ENCODE data around the gene COX19. TPM values are rescaled to one million over a fixed set of nuclear protein-coding genes. Genes with fewer than 3 reads are reported as not detected.

COX19 gene
- total RNA-seq, 1 experiment from 2014 or later, result 4.4 TPM

DNA sequence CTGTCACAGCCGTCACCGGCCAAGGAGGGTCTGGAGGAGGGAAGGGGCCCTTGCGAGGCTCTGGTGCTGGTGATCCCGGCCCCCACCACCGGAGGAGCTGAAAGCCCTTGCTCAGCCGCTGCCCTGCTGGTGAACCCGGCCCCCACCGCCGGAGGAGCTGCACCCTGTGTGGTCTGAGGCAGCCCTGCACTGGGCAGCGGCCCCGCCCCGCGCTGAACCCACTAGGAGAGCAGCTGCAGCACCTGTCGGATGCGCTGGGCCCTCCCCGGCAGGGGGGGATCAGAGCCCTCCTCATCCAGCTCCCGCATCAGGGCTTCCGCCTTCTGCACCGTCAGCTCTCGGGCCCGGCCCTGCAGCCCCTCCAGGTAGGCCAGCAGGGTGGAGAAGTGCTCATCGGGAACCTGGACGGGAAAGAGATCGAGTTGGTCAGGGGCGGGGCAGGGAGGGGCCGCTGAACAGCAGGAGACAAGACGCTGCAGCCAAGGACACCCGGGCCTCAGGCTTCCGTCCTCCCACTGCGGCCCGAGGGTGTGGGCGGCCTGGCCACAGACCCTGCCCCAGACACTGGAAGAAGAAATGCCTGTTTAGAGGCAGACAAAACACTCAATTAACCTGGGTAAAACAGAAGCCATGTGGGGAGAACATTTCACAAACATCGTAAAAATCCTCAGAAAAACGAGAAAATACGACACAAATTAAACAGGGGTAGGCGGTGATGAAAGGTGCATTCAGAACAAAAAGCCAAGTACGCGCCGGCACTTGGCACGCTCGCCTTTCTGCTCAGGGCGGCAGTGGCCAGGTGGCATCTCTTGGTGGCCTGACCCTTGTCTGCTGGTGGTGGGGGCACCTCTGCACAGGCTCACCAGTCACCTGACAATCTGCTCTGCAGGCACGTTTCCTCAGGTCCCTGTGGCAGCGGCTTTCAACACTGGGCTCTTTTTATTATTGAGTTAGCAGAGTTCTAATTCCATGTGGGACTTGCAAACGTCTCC is 22.4 kb upstream of the COX19 start:
- Histone ChIP-seq H3K36me3 (no peaks in the 10 kb centered on the region; the same call in 1 of the 2 replicates), H3K27me3 (no peaks in the 10 kb centered on the region), H3K4me3 (no peak overlapping the region), H3K9me3 (no peaks in the 10 kb centered on the region)
- DNase-seq, result no peak

DNA sequence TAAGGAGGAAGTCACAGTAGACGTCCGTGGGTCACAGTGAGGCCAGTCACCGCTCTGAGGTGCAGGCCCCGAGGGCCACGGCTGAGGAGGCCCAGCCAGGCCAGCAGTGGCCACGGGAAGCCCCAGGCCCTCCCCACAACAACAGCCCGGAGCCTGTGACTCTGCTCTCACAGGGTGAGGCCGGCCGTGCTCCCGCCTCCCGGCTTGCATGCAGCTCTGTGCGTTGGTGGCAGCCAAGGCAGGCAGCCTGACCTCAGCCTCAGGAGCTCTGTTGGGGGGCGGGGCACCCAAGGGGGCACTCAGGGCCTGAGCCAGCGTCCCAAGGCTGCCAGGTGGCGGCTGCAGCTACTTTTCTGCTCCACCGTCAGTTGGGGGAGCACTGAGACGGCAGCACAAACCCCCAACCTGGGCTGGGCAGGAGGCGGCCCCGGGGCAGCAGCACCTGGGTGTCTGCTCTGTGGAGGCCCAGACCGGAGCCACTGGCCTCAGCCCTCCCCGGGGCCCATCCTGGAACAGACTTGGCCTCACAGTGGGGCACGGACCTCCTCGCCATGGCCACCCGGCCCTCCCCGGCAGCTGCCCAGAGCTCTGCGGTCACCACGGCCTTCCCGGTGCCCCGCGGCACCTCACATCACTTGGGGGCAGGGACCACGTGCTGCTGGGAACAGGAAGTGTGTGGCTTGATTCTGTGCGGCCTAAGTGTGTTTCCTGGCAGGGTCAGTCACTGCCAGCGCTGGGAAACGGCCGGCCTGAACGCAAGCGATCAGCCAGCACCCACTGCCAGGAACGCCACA is 20.9 kb upstream of the COX19 start:
- Histone ChIP-seq H3K36me3 (no peaks in the 10 kb centered on the region; the same call in 1 of the 2 replicates), H3K27me3 (no peaks in the 10 kb centered on the region), H3K9me3 (no peaks in the 10 kb centered on the region), H3K4me3 (no peak overlapping the region)
- no peak for DNase-seq

DNA sequence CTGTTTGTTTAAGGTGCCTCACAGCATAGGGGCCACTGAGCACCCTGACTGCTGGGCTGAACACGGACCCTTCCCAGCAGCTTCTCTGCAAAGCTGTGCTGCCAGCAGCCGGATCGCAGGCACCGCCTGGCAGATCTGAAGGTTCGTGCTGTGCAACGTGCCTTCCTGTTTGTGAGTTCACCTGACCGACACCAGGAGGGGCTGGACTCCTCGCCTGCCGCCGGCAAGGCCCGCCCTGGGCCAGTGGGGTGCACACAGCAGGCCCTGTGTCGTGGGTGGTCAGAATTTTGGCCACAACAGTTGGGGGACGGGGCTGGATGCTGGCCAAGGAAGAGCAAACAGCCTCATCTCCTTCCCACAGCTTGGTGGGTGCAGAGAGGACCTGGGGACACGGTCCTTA is 20.2 kb upstream of the COX19 start:
- no peaks in the 10 kb centered on the region for H3K27me3 ChIP-seq
- no peaks in the 10 kb centered on the region for H3K9me3 ChIP-seq
- no peaks in the 10 kb centered on the region; the same call in 1 of the 2 replicates for H3K36me3 ChIP-seq
- H3K4me3 ChIP-seq, result no peak overlapping the region
- DNase-seq, result no peak

DNA sequence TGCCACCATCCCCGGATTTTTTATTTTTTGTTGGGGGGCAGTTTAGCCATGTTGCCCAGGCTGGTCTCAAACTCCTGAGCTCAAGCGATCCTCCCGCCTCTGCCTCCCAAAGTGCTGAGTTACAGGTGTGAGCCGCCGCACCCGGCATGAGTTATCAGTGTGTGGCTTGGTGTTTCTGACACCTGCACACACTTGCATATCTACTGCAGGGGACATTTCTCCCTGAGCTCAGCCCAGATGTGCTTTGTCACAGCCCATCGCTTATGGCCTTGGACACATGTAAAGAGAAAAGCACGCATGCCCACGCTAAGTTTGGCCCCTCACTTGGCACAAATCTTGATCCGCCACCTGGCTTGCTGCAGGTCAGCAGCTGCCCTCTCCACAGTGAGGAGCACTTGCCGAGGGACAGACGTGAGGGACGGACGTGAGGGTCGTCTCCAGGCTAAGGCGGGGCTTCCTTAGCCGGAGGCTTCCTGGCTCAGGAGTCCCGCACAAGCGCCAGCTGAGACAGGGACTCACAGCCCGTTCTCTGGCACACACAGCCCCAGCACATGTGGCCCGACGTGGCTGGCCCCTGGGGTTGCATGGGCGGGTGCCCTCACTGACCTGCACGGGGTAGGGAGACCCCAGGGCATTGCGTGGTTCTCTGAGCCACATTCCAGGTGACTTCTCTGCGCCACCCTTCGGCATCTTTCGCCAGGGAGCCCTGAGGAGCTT is 19.4 kb upstream of the COX19 start:
- no peak for DNase-seq
- no peak overlapping the region for H3K4me3 ChIP-seq
- H3K27me3 ChIP-seq, result no peaks in the 10 kb centered on the region
- no peaks in the 10 kb centered on the region; the same call in 1 of the 2 replicates for H3K36me3 ChIP-seq
- H3K9me3 ChIP-seq, result no peaks in the 10 kb centered on the region

DNA sequence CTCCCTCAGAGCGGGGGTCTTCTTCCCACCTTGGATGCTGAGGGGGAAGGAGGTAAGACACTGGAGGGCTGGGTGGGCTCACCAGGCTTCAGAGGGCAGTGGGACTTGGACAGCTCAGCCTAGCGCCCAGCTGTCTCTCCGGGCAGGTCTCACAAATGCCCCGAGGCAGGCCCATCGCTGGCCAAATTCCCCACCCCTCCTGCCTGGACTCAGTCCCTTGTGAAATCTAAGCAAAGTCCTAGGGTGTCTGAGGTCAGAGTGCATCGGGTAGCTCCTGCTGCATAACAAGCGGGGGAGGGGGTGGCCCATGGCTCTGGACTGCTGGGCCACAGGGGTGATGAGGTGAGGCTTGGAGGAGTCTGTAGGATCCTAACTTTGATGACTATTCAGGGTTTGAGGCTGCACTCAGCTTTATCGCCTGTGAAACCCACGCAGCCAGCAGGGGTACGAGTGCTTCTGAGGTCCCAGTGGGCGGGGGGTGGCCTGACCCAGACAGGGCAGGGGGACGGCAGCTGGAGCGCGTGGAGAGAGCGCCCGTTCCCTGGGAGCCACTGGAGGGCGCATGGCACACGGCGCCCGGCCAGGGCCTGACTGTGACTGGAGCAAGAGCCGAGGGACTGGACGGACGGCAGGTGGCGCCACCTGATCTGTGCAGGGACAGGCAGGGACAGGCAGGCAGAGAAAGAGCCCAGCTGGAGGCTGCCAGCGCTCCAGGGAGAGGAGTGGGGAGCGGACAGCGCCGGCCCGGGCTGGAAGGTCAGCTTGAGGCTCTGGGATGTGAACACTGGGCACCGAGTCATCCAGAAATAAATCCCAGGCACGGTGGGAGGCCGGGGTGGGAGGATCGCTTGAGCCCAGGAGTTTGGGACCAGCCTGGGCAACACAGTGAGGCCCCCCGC is 17.6 kb upstream of the COX19 start:
- DNase-seq, result peak; percentile 95

DNA sequence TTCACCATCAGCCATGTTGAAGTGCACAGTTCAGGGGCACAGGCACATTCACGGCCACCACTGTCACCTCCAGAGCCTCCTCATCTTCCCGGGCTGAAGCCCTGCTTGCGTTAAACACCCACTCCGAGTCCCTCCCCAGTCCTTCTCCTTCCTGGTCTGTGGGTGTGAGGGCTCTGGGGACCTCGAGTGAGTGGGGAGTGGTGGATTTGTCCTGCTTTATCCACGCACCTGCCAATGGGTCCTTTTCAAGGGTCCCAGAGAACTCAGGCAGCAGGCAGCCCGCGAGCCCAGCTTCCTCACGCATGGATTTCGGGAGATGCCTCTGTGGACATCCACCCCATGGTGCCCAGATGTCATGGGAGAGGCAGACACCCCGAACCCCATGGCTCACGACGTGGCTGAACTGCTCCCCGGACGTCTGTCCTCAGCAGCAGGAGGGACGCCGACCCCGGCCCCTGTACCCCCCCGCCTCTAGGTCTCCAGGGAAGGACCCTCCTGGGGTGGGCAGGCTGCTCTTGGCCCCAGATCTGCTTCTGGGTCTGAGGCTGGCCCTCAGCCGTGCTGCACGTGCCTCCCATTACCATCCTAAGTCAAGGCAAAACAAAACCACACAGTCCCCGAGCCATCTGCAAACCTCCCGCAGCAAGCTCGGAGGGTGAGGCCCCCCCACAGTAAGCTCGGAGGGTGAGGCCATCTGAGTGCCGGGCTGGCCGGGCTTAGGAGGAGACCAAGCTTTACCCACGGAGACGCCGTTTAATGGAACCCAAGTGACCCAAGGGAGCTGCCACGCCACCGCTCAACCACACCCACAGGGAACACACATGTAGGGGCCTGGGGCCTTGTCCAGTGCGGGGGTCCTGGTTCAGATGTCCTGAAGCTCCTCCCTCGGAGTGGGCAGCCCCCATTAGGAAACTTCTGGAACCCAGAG is 16.6 kb upstream of the COX19 start:
- Histone ChIP-seq H3K36me3 (no peaks in the 10 kb centered on the region; the same call in 1 of the 2 replicates), H3K4me3 (no peak overlapping the region), H3K9me3 (no peaks in the 10 kb centered on the region), H3K27me3 (no peaks in the 10 kb centered on the region)
- no peak for DNase-seq

More for the DNA sequence above, 17.6 kb upstream of the COX19 start:
- H3K9me3 ChIP-seq, result no peaks in the 10 kb centered on the region
- no peak overlapping the region for H3K4me3 ChIP-seq
- no peaks in the 10 kb centered on the region; the same call in 1 of the 2 replicates for H3K36me3 ChIP-seq
- no peaks in the 10 kb centered on the region for H3K27me3 ChIP-seq

DNA sequence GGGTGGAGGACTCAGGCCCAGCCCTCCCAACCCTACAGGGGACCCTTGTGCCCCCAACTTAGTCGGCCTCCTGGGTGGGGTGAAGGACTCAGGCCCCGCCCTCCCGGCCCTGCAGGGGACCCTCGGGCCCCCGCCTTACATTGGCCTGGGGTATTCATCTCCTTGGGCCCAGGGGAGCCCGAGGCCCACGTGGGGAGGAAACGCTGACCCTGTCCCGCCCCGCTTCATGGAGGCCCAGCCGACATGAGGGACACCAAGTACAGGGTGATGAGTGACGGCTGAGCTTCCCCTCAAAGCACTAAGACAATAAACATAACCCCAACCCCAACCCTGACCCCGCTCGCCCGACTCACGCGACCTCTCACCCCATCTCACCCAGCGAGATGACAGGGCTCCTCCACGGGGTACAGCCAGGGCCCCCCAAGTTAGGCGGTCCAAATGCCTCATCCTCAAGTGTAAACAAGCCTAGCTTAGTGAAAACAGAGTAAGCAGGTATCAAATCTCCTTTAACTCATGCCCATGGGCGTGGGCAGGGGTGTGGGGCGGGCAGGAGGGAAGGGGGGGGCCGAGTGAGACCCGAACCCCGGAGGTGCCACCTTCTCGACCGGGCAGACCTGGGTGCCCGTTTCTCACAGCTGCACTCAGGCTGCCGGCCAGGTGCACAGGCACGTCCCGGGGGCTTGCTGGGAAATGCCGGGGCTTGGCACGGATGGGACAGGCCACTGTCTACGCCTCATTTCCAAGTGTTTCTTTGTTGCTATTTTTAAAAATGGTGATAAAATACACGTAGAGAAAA is 15.8 kb upstream of the COX19 start:
- no peak for DNase-seq
- Histone ChIP-seq H3K9me3 (no peaks in the 10 kb centered on the region), H3K4me3 (no peak overlapping the region), H3K36me3 (no peaks in the 10 kb centered on the region), H3K27me3 (no peaks in the 10 kb centered on the region)

DNA sequence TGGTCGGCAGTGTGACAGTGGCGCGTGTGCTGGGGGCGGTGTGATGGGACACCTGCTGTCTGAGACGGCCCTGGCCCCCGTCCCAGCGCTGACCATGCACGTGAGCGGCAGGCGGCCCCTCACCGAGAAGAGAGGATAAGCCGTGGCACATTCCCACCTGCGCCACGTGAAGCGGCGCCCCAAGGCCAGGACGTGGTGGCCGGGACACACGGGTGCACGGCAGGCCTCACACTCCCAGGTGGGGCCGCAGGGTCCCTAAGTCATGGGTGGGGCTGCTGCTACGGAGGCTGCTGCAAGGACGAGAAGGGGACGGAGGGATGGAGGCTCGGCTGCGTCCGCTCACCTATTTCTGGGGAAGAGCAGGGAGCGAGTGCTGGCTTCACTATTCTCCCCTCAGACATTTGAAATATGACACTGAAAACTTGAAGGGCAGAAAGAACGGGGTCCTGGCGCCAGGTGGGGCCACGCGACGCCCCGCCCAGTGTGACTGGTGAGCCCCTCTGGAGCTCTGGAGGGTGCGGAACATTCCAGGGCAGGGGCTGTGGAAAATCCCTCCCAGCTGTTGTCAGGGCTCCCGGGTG is 15.1 kb upstream of the COX19 start:
- no peaks in the 10 kb centered on the region for H3K27me3 ChIP-seq
- no peak overlapping the region for H3K4me3 ChIP-seq
- H3K9me3 ChIP-seq, result no peaks in the 10 kb centered on the region
- no peak for DNase-seq
- H3K36me3 ChIP-seq, result no peaks in the 10 kb centered on the region

DNA sequence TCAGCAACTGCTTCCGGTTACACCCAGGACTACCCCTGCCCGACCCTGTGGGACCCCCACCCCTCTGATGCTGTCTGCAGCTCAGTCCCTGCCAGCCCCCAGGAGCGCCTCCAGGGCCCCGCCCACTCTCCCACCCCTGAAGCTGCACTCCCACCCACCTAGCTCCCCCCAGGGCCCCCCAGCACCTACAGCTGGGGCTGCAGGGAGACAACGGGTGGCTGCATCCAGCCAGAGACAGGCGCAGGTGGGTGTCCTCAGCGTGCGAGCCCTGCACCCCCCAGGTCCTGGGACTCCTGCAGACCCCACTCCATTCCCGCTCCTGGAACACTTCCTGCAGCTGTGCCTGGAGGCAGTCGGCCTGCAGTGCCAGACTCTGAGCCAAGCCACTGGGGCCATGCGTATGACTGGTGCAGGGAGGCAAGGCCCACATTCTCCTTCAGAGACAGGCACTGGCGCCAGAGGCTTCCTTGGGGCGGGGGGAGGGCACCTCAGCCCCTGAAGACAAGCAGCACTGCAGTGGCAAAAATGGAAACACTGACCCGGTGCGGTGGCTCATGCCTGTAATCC is 13.7 kb upstream of the COX19 start:
- no peak for DNase-seq
- Histone ChIP-seq H3K4me3 (no peak overlapping the region), H3K36me3 (no peaks in the 10 kb centered on the region), H3K27me3 (no peaks in the 10 kb centered on the region), H3K9me3 (no peaks in the 10 kb centered on the region)

DNA sequence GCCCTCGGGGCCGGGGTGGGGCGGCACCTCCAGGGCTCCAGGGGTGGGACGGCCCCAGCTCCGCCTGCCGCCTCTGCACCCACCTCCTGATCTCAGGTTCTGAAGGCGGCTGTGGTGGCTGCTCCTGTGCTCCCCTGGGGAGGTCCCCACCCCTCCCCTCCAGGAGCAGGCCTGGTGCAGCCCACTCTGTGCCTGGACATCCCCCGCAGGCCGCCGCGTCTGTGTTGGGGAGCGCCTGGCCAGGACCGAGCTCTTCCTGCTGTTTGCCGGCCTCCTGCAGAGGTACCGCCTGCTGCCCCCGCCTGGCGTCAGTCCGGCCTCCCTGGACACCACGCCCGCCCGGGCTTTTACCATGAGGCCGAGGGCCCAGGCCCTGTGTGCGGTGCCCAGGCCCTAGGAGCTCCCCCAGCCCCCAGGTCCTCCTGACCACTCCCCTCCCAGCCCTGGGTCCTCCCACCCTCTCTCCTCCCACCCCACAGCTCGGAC is 13.1 kb upstream of the COX19 start:
- H3K27me3 ChIP-seq, result no peaks in the 10 kb centered on the region
- H3K4me3 ChIP-seq, result no peak overlapping the region
- H3K36me3 ChIP-seq, result no peaks in the 10 kb centered on the region
- no peak for DNase-seq
- no peaks in the 10 kb centered on the region for H3K9me3 ChIP-seq

DNA sequence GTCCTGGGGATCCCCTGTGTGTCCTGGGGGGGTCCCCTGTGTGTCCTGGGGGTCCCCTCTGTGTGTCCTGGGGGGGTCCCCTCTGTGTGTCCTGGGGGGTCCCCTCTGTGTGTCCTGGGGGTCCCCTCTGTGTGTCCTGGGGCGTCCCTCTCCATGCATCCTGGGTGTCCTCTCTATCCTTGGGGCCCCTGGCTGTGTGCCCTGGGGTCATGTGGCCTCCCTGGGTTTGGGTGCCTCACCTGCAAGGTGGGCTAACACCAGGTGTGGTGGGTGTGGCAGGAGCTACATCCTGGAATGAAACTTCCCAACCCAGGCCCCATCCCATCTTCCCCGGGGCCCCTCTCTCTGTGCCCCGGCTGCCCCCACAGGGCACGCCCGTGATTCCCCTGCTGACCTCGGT is 12.6 kb upstream of the COX19 start:
- Histone ChIP-seq H3K27me3 (no peaks in the 10 kb centered on the region), H3K9me3 (no peaks in the 10 kb centered on the region), H3K4me3 (no peak overlapping the region), H3K36me3 (no peaks in the 10 kb centered on the region)
- DNase-seq, result no peak

DNA sequence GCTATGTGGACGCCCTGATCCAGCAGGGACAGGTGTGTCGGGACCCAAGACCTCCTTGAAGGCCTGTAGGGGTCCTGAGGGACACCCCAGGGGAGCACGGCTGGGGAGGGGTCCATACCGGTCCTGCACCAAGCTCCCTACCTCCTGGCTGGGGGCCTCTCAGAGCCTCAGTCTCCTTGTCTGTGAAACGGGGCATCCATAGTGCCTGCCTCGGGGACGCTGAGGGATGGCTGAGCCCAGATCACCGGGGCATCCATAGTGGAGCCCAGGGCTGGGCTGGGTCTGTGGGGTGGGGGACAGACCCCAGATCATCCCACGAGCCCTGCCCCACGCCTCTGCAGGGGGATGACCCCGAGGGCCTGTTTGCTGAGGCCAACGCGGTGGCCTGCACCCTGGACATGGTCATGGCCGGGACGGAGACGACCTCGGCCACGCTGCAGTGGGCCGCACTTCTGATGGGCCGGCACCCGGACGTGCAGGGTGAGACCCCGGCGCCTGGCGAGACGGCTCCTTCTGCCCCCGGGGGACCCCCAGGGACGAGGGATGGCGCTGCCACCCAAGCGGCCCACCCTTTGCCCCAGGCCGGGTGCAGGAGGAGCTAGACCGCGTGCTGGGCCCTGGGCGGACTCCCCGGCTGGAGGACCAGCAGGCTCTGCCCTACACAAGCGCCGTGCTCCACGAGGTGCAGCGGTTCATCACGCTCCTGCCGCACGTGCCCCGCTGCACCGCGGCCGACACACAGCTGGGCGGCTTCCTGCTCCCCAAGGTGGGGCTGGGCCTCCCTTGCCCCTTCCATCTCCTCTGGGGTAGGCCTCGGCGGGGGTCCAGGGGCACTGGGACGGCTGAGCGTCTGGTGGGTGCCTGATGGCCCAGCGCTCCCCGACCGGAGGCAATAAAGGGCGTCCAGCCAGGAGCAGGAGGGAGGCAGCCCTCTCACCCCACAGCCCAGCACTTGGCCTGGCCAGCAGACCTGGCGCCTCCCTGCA is 11.7 kb upstream of the COX19 start:
- no peak for DNase-seq
- Histone ChIP-seq H3K36me3 (no peaks in the 10 kb centered on the region), H3K27me3 (no peaks in the 10 kb centered on the region), H3K4me3 (no peak overlapping the region), H3K9me3 (no peaks in the 10 kb centered on the region)

Data from MG63 (cell line).